ENCODE results near the gene ARHGEF28.

The ARHGEF28 gene

GRCh38 chr5:73774924-73775323 lies 148.9 kb downstream of the ARHGEF28 start:
- no peak for ATAC-seq

GRCh38 chr5:73776405-73776804 lies 150.4 kb downstream of the ARHGEF28 start:
- ATAC-seq: no peak

More at GRCh38 chr5:73774924-73775323, 148.9 kb downstream of the ARHGEF28 start:
- TF ChIP-seq OSR1 (CRISPR knock-in tag; IDR thresholded peaks at IDR 0.05) (no peak), TSHZ2 (CRISPR knock-in tag; IDR thresholded peaks at IDR 0.05) (no peak), TCF4 (CRISPR knock-in tag; IDR thresholded peaks at IDR 0.05; ENCODE audit: borderline replicate concordance) (no peak), BACH2 (CRISPR knock-in tag; IDR thresholded peaks at IDR 0.05; ENCODE audit: borderline replicate concordance) (no peak), CREB5 (CRISPR knock-in tag; IDR thresholded peaks at IDR 0.05; ENCODE audit: low read depth) (no peak)

GRCh38 chr5:73777192-73777591 lies 151.2 kb downstream of the ARHGEF28 start:
- ATAC-seq: no peak
- TF ChIP-seq CREB5 (CRISPR knock-in tag; IDR thresholded peaks at IDR 0.05; ENCODE audit: low read depth) (no peak), RARB (CRISPR knock-in tag; IDR thresholded peaks at IDR 0.05) (no peak), ISL1 (CRISPR knock-in tag; IDR thresholded peaks at IDR 0.05) (no peak), ZFP3 (CRISPR knock-in tag; IDR thresholded peaks at IDR 0.05) (no peak), TOX (CRISPR knock-in tag; IDR thresholded peaks at IDR 0.05; ENCODE audit: borderline replicate concordance) (no peak), OSR1 (CRISPR knock-in tag; IDR thresholded peaks at IDR 0.05) (no peak), ZNF565 (CRISPR knock-in tag; conservative IDR thresholded peaks at IDR 0.05; ENCODE audit: low read depth) (no peak), TSHZ2 (CRISPR knock-in tag; IDR thresholded peaks at IDR 0.05) (no peak)

More at GRCh38 chr5:73776405-73776804, 150.4 kb downstream of the ARHGEF28 start:
- TF ChIP-seq PATZ1 (CRISPR knock-in tag; IDR thresholded peaks at IDR 0.05; ENCODE audit: borderline replicate concordance): no peak
- no peak for TF ChIP-seq ZC3H10 (CRISPR knock-in tag; IDR thresholded peaks at IDR 0.05)
- TF ChIP-seq ESRRG (CRISPR knock-in tag; IDR thresholded peaks at IDR 0.05): no peak
- no peak for TF ChIP-seq RARB (CRISPR knock-in tag; IDR thresholded peaks at IDR 0.05)
- TF ChIP-seq SNAI2 (CRISPR knock-in tag; IDR thresholded peaks at IDR 0.05): no peak
- TF ChIP-seq TSHZ2 (CRISPR knock-in tag; IDR thresholded peaks at IDR 0.05): no peak
- TF ChIP-seq CREB5 (CRISPR knock-in tag; IDR thresholded peaks at IDR 0.05; ENCODE audit: low read depth): no peak
- TF ChIP-seq OSR1 (CRISPR knock-in tag; IDR thresholded peaks at IDR 0.05): no peak
- no peak for TF ChIP-seq CSDC2 (CRISPR knock-in tag; IDR thresholded peaks at IDR 0.05)
- no peak for TF ChIP-seq ZFP30 (CRISPR knock-in tag; IDR thresholded peaks at IDR 0.05)
- no peak for TF ChIP-seq BACH2 (CRISPR knock-in tag; IDR thresholded peaks at IDR 0.05; ENCODE audit: borderline replicate concordance)
- TF ChIP-seq ARNTL (CRISPR knock-in tag; IDR thresholded peaks at IDR 0.05; ENCODE audit: borderline replicate concordance, low read depth): no peak
- TF ChIP-seq TCF4 (CRISPR knock-in tag; IDR thresholded peaks at IDR 0.05; ENCODE audit: borderline replicate concordance): no peak
